Keratinocyte (primary cell): ENCODE data around the gene HPSE2. TPM values are rescaled to one million over a fixed set of nuclear protein-coding genes. Genes with fewer than 3 reads are reported as not detected.

ENCODE experiments used
- DNase-seq: peaks from one replicate; pipeline ENCODE4 v3.0.0-alpha.2; 2011; ENCODE audit warnings: low read depth, missing footprints, low spot score
- FAIRE-seq: peaks from 2 replicates; lab custom pipeline; 2011; peaks lifted over from hg19 to GRCh38; lab: Jason Lieb, UNC
- H2AFZ ChIP-seq: 2 replicates; pipeline ENCODE4 v1.6.0; 2012; ENCODE audit warnings: low read length, control low read depth, inconsistent platforms; ENCODE audit not compliant: control insufficient read depth
- H3K27ac ChIP-seq: 2 replicates; pipeline ENCODE4 v1.5.1; 2011; ENCODE audit warnings: low read length; ENCODE audit not compliant: control insufficient read depth, insufficient read depth
- H3K27me3 ChIP-seq: 3 replicates; pipeline ENCODE4 v1.6.0; 2011; ENCODE audit warnings: low read length; ENCODE audit not compliant: control insufficient read depth, insufficient read depth; ENCODE audit errors: extremely low read depth
- H3K36me3 ChIP-seq, 2 experiments: 2 replicates in 1 of 2; 3 replicates in 1 of 2; pipeline ENCODE4 v1.5.1; 2011; ENCODE audit warnings: low read length in 2 of 2, mild to moderate bottlenecking in 1 of 2; ENCODE audit not compliant: control insufficient read depth in 2 of 2, insufficient read depth in 2 of 2; ENCODE audit errors: extremely low read depth in 1 of 2
- H3K4me1 ChIP-seq: 3 replicates; pipeline ENCODE4 v1.5.1; 2011; ENCODE audit warnings: low read length; ENCODE audit not compliant: control insufficient read depth, insufficient read depth; ENCODE audit errors: extremely low read depth
- H3K4me2 ChIP-seq: 3 replicates; pipeline ENCODE4 v1.6.0; 2011; ENCODE audit warnings: low read depth, low read length; ENCODE audit not compliant: control insufficient read depth, insufficient read depth; ENCODE audit errors: extremely low read depth
- H3K4me3 ChIP-seq, 3 experiments: fragments of 200-600 bp in 1 of 3; sonication (generic) in 1 of 3; 2 replicates in 2 of 3; 3 replicates in 1 of 3; pipeline ENCODE4 v1.5.1; 2011 to 2016; ENCODE audit warnings: low read length in 3 of 3, mild to moderate bottlenecking in 3 of 3, control low read depth in 2 of 3, inconsistent platforms in 1 of 3, low read depth in 1 of 3, mixed read lengths in 1 of 3, mixed run types in 1 of 3, moderate library complexity in 1 of 3; ENCODE audit not compliant: control insufficient read depth in 2 of 3, insufficient read depth in 2 of 3; ENCODE audit errors: extremely low read depth in 1 of 3
- H3K79me2 ChIP-seq: 2 replicates; pipeline ENCODE4 v1.6.0; 2012; ENCODE audit warnings: low read length; ENCODE audit not compliant: control insufficient read depth, insufficient read depth
- H3K9ac ChIP-seq: 3 replicates; pipeline ENCODE4 v1.6.0; 2011; ENCODE audit warnings: low read length; ENCODE audit not compliant: control insufficient read depth, insufficient read depth; ENCODE audit errors: extremely low read depth
- H3K9me1 ChIP-seq: 3 replicates; pipeline ENCODE4 v1.6.0; 2011; ENCODE audit warnings: low read length; ENCODE audit not compliant: control insufficient read depth, insufficient read depth; ENCODE audit errors: extremely low read depth
- H3K9me3 ChIP-seq: 2 replicates; pipeline ENCODE4 v1.5.1; 2012; ENCODE audit warnings: low read depth, low read length; ENCODE audit not compliant: control insufficient read depth
- H4K20me1 ChIP-seq: 3 replicates; pipeline ENCODE4 v1.6.0; 2011; ENCODE audit warnings: low read length; ENCODE audit not compliant: control insufficient read depth, insufficient read depth; ENCODE audit errors: extremely low read depth
- EZH2 ChIP-seq: IDR thresholded peaks from one replicate; pipeline ENCODE4 v1.6.1; 2012; ENCODE audit warnings: inconsistent platforms, mild to moderate bottlenecking, low read length, moderate library complexity
- dilution Hi-C: fragments of 300-500 bp; cut with MboI; formaldehyde crosslinking; loops from one replicate; pipeline ENCODE4 v1.7.0; 2020; ENCODE audit warnings: low sequenced_read_pairs; ENCODE audit not compliant: extremely low pct_ligation_motif_present
- polyA plus RNA-seq, 5 experiments: library from polyadenylated mRNA; depleted of rRNA in 3 of 5; stranded (reverse) in 3 of 5; stranded (forward) in 1 of 5; unstranded in 1 of 5; fragments of >200 nt; gene quantifications; 1 replicate in 1 of 5; 2 replicates in 3 of 5; 3 replicates in 1 of 5; pipeline versions ENCODE4 v1.2.1 to v1.2.3, GENCODE V29; 2011 to 2012; ENCODE audit warnings: missing spikeins in 2 of 5, low read depth in 1 of 5, low replicate concordance in 1 of 5
- TF ChIP-seq, protein P1 (sequence below), 3 experiments: IDR thresholded peaks in 1 of 3; conservative IDR thresholded peaks in 1 of 3; optimal IDR thresholded peaks in 1 of 3; 2 replicates in 2 of 3; 3 replicates in 1 of 3; pipeline versions ENCODE3 to v1.5.1; 2011; ENCODE audit warnings: low read length in 3 of 3, mild to moderate bottlenecking in 3 of 3, moderate library complexity in 2 of 3, control low read depth in 1 of 3, inconsistent platforms in 1 of 3; ENCODE audit not compliant: insufficient read depth in 2 of 3; ENCODE audit errors: extremely low read depth in 1 of 3

HPSE2 gene
- polyA plus RNA-seq, 1 donor (not counting 4 experiments of a cell fraction or from before 2014, with no cell fraction given) = 0.01 TPM

DNA sequence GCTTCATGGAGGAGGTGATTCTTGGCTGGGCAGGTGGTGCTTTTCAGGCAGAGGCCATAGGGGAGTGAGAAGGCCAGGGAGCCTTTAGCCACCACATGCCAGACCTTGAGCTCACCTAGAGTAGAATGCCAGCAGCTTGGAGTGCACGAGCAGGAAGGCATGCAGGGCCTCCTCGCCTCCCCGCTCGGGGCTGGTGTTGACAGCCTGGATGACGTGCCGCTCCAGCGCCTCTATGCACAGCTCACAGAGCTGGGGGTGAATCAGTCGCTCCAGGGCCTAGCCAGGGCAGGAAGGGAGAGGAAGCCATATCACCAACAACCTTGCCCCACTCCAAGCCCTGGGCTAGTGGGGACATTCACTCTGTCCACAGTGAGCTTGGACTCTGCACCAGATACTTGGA, 804.6 kb downstream of the HPSE2 start:
- H3K9me3 ChIP-seq = no peaks in the 10 kb centered on the region
- H4K20me1 ChIP-seq = no peaks in the 10 kb centered on the region
- no peak overlapping the region for H3K4me2 ChIP-seq
- H3K79me2 ChIP-seq = no peaks in the 10 kb centered on the region
- H3K4me3 ChIP-seq = no peak overlapping the region
- no peak overlapping the region for H3K27ac ChIP-seq
- H3K4me1 ChIP-seq = no peaks in the 10 kb centered on the region
- DNase-seq = no peak
- no peak overlapping the region for H3K9ac ChIP-seq
- H3K36me3 ChIP-seq = peaks cover 15 to 41% of the 10 kb centered on the region in 2 experiments
- H3K27me3 ChIP-seq = no peaks in the 10 kb centered on the region
- no peaks in the 10 kb centered on the region for H3K9me1 ChIP-seq
- no peak overlapping the region for H2AFZ ChIP-seq
- TF ChIP-seq, protein P1, sequence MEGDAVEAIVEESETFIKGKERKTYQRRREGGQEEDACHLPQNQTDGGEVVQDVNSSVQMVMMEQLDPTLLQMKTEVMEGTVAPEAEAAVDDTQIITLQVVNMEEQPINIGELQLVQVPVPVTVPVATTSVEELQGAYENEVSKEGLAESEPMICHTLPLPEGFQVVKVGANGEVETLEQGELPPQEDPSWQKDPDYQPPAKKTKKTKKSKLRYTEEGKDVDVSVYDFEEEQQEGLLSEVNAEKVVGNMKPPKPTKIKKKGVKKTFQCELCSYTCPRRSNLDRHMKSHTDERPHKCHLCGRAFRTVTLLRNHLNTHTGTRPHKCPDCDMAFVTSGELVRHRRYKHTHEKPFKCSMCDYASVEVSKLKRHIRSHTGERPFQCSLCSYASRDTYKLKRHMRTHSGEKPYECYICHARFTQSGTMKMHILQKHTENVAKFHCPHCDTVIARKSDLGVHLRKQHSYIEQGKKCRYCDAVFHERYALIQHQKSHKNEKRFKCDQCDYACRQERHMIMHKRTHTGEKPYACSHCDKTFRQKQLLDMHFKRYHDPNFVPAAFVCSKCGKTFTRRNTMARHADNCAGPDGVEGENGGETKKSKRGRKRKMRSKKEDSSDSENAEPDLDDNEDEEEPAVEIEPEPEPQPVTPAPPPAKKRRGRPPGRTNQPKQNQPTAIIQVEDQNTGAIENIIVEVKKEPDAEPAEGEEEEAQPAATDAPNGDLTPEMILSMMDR (optimal IDR thresholded peaks at IDR 0.05 in 1 of 3, IDR thresholded peaks at IDR 0.05 in 1 of 3, conservative IDR thresholded peaks at IDR 0.05 in 1 of 3; ENCODE audit: extremely low read depth in 1 of 3, insufficient read depth in 2 of 3, low read length in 3 of 3) = no peak
- no peak for FAIRE-seq
- dilution Hi-C loops = no loop called here

- Histone ChIP-seq H2AFZ (no peak overlapping the region), H3K27me3 (no peaks in the 10 kb centered on the region), H3K36me3 (peaks cover 10 to 36% of the 10 kb centered on the region in 2 experiments), H3K27ac (no peak overlapping the region), H3K4me2 (no peak overlapping the region), H3K9ac (no peak overlapping the region), H3K9me3 (no peaks in the 10 kb centered on the region), H4K20me1 (no peaks in the 10 kb centered on the region), H3K4me1 (peaks cover under 1% of the 10 kb centered on the region), H3K79me2 (no peaks in the 10 kb centered on the region), H3K4me3 (no peak overlapping the region), H3K9me1 (no peaks in the 10 kb centered on the region)
- no peak for TF ChIP-seq EZH2
- TF ChIP-seq, protein P1 (optimal IDR thresholded peaks at IDR 0.05 in 1 of 3, IDR thresholded peaks at IDR 0.05 in 1 of 3, conservative IDR thresholded peaks at IDR 0.05 in 1 of 3; ENCODE audit: extremely low read depth in 1 of 3, insufficient read depth in 2 of 3, low read length in 3 of 3) = no peak
- no peak for FAIRE-seq
- DNase-seq = no peak
- dilution Hi-C loops = no loop called here
Observed at GRCh38 chr10:98430427-98430826, 805.2 kb downstream of the HPSE2 start.
